NCI-H187 treated with DMSO at 0.1 percent for 48 hours (cell line): Measurements from ENCODE around the gene MTF2.
"Not testable (repeated sequence)": the region's sequence is repeated elsewhere in the genome, so short reads cannot be mapped to it uniquely, and the experiment has no call there.

Source experiments
- DNase-seq: peaks from one replicate; lab custom pipeline; 2025; lab: John Stamatoyannopoulos, UW

MTF2 gene

GRCh38 chr1:93143136-93143535 lies 64.1 kb downstream of the MTF2 start:
- DNase-seq: no peak

GRCh38 chr1:93143769-93144168 lies 64.7 kb downstream of the MTF2 start:
- no peak for DNase-seq

GRCh38 chr1:93148001-93148400 lies 68.9 kb downstream of the MTF2 start:
- no peak for DNase-seq

- no peak for DNase-seq
Observed at GRCh38 chr1:93150729-93151128, 71.6 kb downstream of the MTF2 start.

GRCh38 chr1:93151474-93151873 lies 72.4 kb downstream of the MTF2 start:
- DNase-seq: no peak

- DNase-seq: no peak
Observed at GRCh38 chr1:93152835-93153234, 73.8 kb downstream of the MTF2 start.

- DNase-seq: no peak
Observed at GRCh38 chr1:93154898-93155297, 75.8 kb downstream of the MTF2 start.

- no peak for DNase-seq
Observed at GRCh38 chr1:93155335-93155734, 76.3 kb downstream of the MTF2 start.

- no peak for DNase-seq
Observed at GRCh38 chr1:93159337-93159736, 80.3 kb downstream of the MTF2 start.

GRCh38 chr1:93163314-93163713 lies 84.2 kb downstream of the MTF2 start:
- DNase-seq: not testable (repeated sequence)

- DNase-seq: no peak
Observed at GRCh38 chr1:93164816-93165215, 85.7 kb downstream of the MTF2 start.

GRCh38 chr1:93165895-93166294 lies 86.8 kb downstream of the MTF2 start:
- not testable (repeated sequence) for DNase-seq

GRCh38 chr1:93167006-93167405 lies 87.9 kb downstream of the MTF2 start:
- no peak for DNase-seq

GRCh38 chr1:93170141-93170678 lies 91.1 kb downstream of the MTF2 start:
- not testable (repeated sequence) for DNase-seq

- no peak for DNase-seq
Observed at GRCh38 chr1:93171549-93172034, 92.5 kb downstream of the MTF2 start.

GRCh38 chr1:93172778-93173177 lies 93.7 kb downstream of the MTF2 start:
- DNase-seq: no peak

GRCh38 chr1:93174638-93175037 lies 95.6 kb downstream of the MTF2 start:
- DNase-seq: not testable (repeated sequence)

GRCh38 chr1:93177991-93178390 lies 98.9 kb downstream of the MTF2 start:
- DNase-seq: no peak

GRCh38 chr1:93178418-93178817 lies 99.3 kb downstream of the MTF2 start:
- no peak for DNase-seq

GRCh38 chr1:93179886-93180722 lies 101.0 kb downstream of the MTF2 start, which contains the start of gene TMED5:
TSS of gene TMED5 (minus strand) at chr1:93180413. CDS start at chr1:93180242, 171 bp downstream.
- peak; percentile 89 for DNase-seq

GRCh38 chr1:93180723-93181613 lies 101.9 kb downstream of the MTF2 start, which contains the start of gene CCDC18:
TSS of gene CCDC18 (plus strand) at chr1:93180724. CDS start at chr1:93183362, 2,638 bp downstream.
- DNase-seq: no peak

- DNase-seq: no peak
Observed at GRCh38 chr1:93186667-93187066, 107.6 kb downstream of the MTF2 start.
